Natural killer cell (primary cell): ENCODE data around the gene HYPK. TPM values are rescaled to one million over a fixed set of nuclear protein-coding genes. Genes with fewer than 3 reads are reported as not detected.
"Not testable (repeated sequence)": the region's sequence is repeated elsewhere in the genome, so short reads cannot be mapped to it uniquely, and the experiment has no call there.

Experiments
- ATAC-seq, 3 donors: fragments of 150-1000 bp in 2 of 3; fragments of 200-7000 bp in 1 of 3; cut with Tn5 transposase; 1 replicate in 1 of 3; 2 replicates in 2 of 3; pipeline ENCODE4 v1.10.0; 2021; ENCODE audit warnings: mild to moderate bottlenecking in 2 of 3, moderate library complexity in 2 of 3
- DNase-seq, 2 donors: peaks; one replicate each; pipeline versions ENCODE4 v3.0.0 to v3.0.0-alpha.2; 2013 to 2021; ENCODE audit warnings: mixed read lengths in 1 of 2
- H3K27ac ChIP-seq: one replicate; pipeline ENCODE4 v1.5.1; 2013; ENCODE audit warnings: mild to moderate bottlenecking, low read length
- H3K27me3 ChIP-seq: one replicate; pipeline ENCODE4 v1.6.1; 2013; ENCODE audit warnings: low read length; ENCODE audit not compliant: control insufficient read depth, insufficient read depth
- H3K36me3 ChIP-seq: one replicate; pipeline ENCODE4 v1.6.1; 2013; ENCODE audit warnings: low read length; ENCODE audit not compliant: control insufficient read depth, insufficient read depth
- H3K4me1 ChIP-seq: one replicate; pipeline ENCODE4 v1.6.1; 2013; ENCODE audit warnings: low read length; ENCODE audit not compliant: control insufficient read depth, insufficient read depth
- H3K4me3 ChIP-seq: one replicate; pipeline ENCODE4 v1.5.1; 2013; ENCODE audit warnings: low read length
- H3K9me3 ChIP-seq: one replicate; pipeline ENCODE4 v1.6.1; 2013; ENCODE audit warnings: low read length; ENCODE audit not compliant: control insufficient read depth, insufficient read depth
- H3K27ac Mint-ChIP-seq, 2 donors: one replicate each; pipeline ENCODE4 v1.8.0; 2022; ENCODE audit warnings: mild to moderate bottlenecking in 2 of 2, mixed read lengths in 2 of 2, moderate library complexity in 1 of 2
- H3K27me3 Mint-ChIP-seq, 2 donors: one replicate each; pipeline ENCODE4 v1.8.0; 2022; ENCODE audit warnings: low read depth in 2 of 2, mixed read lengths in 2 of 2
- H3K36me3 Mint-ChIP-seq: one replicate; pipeline ENCODE4 v1.8.0; 2022; ENCODE audit warnings: mixed read lengths
- H3K4me1 Mint-ChIP-seq, 2 donors: one replicate each; pipeline ENCODE4 v1.8.0; 2022; ENCODE audit warnings: mixed read lengths in 2 of 2
- H3K4me3 Mint-ChIP-seq: one replicate; pipeline ENCODE4 v1.8.0; 2022; ENCODE audit warnings: mild to moderate bottlenecking, moderate library complexity, mixed read lengths
- H3K9me3 Mint-ChIP-seq, 2 donors: one replicate each; pipeline ENCODE4 v1.8.0; 2022; ENCODE audit warnings: mixed read lengths in 2 of 2
- CTCF ChIP-seq: fragments of 200-600 bp; IDR thresholded peaks from one replicate; pipeline ENCODE4 v1.8.0; 2022; ENCODE audit warnings: antibody characterized with exemption
- WGBS: methylation state at CpG from one replicate; pipeline ENCODE4 v1.1.7; 2013; ENCODE audit warnings: missing lambda C conversion rate; ENCODE audit not compliant: insufficient coverage; 5-methylcytosine and 5-hydroxymethylcytosine counted together
- intact Hi-C: fragments of 100-400 bp; cut with micrococcal nuclease; formaldehyde crosslinking; loops from one replicate; pipeline ENCODE4 v1.14.2; 2022
- total RNA-seq, 4 donors: library from RNA; stranded (reverse); fragments of 120-200 nt in 1 of 4; gene quantifications; one replicate each; pipeline versions ENCODE4 v1.2.3 to v1.2.4, GENCODE V29; 2013 to 2022

The HYPK gene
- total RNA-seq, 3 donors from 2014 or later (not counting 1 experiment from before 2014, with no cell fraction given): 19.8 to 29.3 (median 25.8) TPM

DNA sequence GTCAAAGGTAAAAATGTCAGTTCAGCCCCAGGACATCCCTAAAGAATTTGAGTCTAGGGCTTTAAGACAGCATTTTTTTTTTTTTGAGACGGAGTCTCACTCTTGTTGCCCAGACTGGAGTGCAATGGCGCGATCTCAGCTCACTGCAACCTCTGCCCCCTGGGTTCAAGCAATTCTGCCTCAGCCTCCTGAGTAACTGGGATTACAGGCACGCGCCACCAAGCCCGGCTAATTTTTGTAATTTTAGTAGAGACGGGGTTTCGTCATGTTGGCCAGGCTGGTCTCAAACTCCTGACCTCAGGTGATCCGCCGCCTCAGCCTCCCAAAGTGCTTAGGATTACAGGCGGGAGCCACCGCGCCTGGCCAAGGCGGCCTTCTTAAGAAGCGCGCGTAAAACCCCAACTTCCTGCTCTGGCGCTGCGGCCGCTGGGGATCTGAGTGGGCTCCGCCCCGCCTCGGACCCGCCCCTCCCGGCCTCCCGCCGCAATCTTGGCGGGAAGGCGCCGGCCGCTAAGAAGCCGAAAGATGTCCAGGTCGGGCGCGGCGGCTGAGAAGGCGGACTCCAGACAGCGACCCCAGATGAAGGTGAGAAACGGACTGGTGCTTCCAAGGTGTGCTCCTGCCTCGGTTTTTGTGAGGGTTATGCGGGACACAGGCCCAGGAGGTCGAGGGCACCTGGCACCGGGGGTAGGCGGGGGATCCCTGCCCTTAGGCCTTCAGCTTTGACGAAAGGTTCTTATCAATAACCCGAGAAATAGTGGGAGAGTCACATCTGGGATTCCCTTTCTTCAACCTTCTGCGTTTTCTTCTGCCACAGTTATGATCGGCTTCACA, 26.3 kb downstream of the HYPK start, which contains the start of gene WDR76:
WDR76 (plus strand) TSS at position 495 of the 834 bp plus-strand sequence; CDS start at position 526, 31 bp downstream.
- H3K27me3 Mint-ChIP-seq: no peaks in the 10 kb centered on the region
- Histone ChIP-seq H3K27me3 (no peaks in the 10 kb centered on the region), H3K9me3 (no peaks in the 10 kb centered on the region), H3K36me3 (peaks cover 3% of the 10 kb centered on the region), H3K4me3 (peak within 1 kb of the TSS; percentile 58), H3K27ac (peak within 1 kb of the TSS; percentile 85), H3K4me1 (peaks cover 34% of the 10 kb centered on the region)
- peak; percentile 67 to 76 (median 70) for ATAC-seq
- DNase-seq: peak; percentile 68 to 85
- 7% methylated on average over 47 of the region's 48 CpGs for WGBS
- intact Hi-C loops: no loop called here
- TF ChIP-seq CTCF: no peak
- H3K36me3 Mint-ChIP-seq: no peaks in the 10 kb centered on the region
- H3K4me1 Mint-ChIP-seq: peaks cover 33 to 41% of the 10 kb centered on the region in 2 donors
- no peaks in the 10 kb centered on the region for H3K9me3 Mint-ChIP-seq
- peak within 1 kb of the TSS; percentile 90 for H3K4me3 Mint-ChIP-seq
- peak within 1 kb of the TSS; percentile 86 to 99 for H3K27ac Mint-ChIP-seq

GRCh38 chr15:43828061-43828657, 27.8 kb downstream of the HYPK start:
- no peaks in the 10 kb centered on the region for H3K27me3 Mint-ChIP-seq
- no peak for TF ChIP-seq CTCF
- ATAC-seq (no peak), DNase-seq (peak in 1 of 2 donors; percentile 52)
- peak overlapping the region; percentile 86 to 99 for H3K27ac Mint-ChIP-seq
- Histone ChIP-seq H3K27ac (peak overlapping the region; percentile 85), H3K27me3 (no peaks in the 10 kb centered on the region), H3K36me3 (no peaks in the 10 kb centered on the region), H3K4me1 (peaks cover 37% of the 10 kb centered on the region), H3K4me3 (no peak overlapping the region), H3K9me3 (no peaks in the 10 kb centered on the region)
- 23% methylated on average over 2 of the region's 6 CpGs for WGBS
- H3K4me1 Mint-ChIP-seq: peaks cover 30 to 44% of the 10 kb centered on the region in 2 donors
- no peaks in the 10 kb centered on the region for H3K36me3 Mint-ChIP-seq
- intact Hi-C loops: no loop called here
- peak overlapping the region; percentile 90 for H3K4me3 Mint-ChIP-seq
- no peaks in the 10 kb centered on the region for H3K9me3 Mint-ChIP-seq

DNA sequence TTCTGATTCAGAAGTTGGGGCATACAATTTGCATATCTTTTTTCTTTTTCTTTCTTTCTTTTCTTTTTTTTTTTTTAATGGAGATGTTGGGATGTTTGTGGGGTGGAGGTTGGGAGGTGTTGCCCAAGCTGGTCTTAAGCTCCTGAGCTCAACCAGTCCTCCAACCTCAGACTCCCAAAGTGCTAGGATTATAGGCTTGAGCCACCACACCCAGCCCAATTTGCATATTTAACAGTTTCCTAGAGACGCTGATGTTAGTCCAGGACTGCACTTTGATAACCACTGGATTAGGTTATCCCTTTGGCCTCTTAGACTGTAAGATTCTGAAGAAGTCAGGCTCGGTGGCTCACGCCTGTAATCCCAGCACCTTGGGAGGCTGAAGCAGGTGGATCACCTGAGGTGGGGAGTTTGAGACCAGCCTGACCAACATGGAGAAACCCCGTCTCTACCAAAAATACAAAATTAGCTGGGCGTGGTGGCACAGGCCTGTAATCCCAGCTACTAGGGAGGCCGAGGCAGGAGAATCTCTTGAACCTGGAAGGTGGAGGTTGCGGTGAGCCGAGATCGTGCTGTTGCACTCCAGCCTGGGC, 29.6 kb downstream of the HYPK start:
- H3K9me3 Mint-ChIP-seq, ATAC-seq: not testable (repeated sequence)

DNA sequence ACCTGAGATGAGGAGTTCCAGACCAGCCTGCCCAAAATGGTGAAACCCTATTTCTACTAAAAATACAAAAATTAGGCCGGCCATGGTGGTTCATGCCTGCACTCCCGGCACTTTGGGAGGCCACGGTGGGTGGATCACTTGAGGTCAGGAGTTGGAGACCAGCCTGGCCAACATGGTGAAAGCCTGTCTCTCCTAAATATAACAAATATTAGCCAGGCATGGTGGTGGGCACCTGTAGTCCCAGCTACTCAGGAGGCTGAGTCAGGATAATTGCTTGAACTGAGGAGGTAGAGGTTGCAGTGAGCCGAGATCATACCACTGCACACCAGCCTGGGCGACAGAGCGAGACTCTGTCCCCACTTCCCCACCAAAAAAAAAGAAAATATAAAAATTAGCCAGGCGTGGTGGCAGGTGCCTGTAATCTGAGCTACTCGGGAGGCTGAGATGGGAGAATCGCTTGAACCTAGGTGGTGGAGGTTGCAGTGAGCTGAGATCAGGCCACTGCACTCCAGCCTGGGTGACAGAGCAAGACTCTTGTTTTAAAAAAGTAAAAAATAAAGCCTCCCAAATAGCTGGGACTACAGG, 30.4 kb downstream of the HYPK start:
- H3K4me3 Mint-ChIP-seq, H3K27me3 ChIP-seq, H3K9me3 ChIP-seq, H3K27me3 Mint-ChIP-seq, H3K36me3 Mint-ChIP-seq, H3K36me3 ChIP-seq, H3K4me3 ChIP-seq, H3K27ac ChIP-seq, H3K9me3 Mint-ChIP-seq, intact Hi-C loops, H3K27ac Mint-ChIP-seq, DNase-seq, ATAC-seq: not testable (repeated sequence)
- H3K4me1 ChIP-seq: peaks cover 21% of the 10 kb centered on the region
- H3K4me1 Mint-ChIP-seq: peaks cover 20 to 35% of the 10 kb centered on the region in 2 donors
- 84% methylated on average over 9 of the region's 9 CpGs for WGBS

More for the DNA sequence above, 29.6 kb downstream of the HYPK start:
- DNase-seq, H3K4me3 ChIP-seq, H3K4me3 Mint-ChIP-seq, intact Hi-C loops, H3K27ac ChIP-seq, H3K36me3 ChIP-seq, H3K27me3 Mint-ChIP-seq, H3K27me3 ChIP-seq, H3K36me3 Mint-ChIP-seq, H3K9me3 ChIP-seq: not testable (repeated sequence)
- peaks cover 26% of the 10 kb centered on the region for H3K4me1 ChIP-seq
- peaks cover 21 to 35% of the 10 kb centered on the region in 2 donors for H3K4me1 Mint-ChIP-seq
- H3K27ac Mint-ChIP-seq: peak overlapping the region in 1 of 2 donors; percentile 11
- whole genome bisulfite sequencing: 96% methylated on average over 8 of the region's 9 CpGs

DNA sequence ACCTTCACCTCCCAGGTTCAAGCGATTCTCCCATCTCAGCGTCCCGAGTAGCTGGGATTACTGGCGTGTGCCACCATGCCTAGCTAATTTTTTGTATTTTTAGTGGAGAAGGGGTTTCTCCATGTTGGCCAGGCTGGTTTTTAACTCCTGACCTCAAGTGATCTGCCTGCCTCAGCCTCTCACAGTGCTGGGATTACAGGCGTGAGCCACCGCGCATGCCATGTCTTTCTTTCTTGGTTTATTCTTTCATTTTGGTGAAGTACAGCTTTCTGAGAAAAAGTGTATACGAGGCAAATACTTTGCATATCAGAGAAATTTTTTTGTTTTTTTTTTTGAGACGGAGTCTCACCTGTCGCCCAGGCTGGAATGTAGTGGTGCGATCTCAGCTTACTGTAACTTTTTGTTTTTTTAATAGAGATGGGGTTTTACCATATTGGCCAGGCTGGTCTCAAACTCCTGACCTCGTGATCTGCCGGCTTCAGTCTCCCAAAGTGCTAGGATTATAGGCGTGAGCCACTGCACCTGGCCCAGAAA, 31.2 kb downstream of the HYPK start:
- H3K36me3 ChIP-seq, DNase-seq, H3K36me3 Mint-ChIP-seq, H3K9me3 ChIP-seq, intact Hi-C loops, H3K27me3 Mint-ChIP-seq, H3K9me3 Mint-ChIP-seq, H3K4me3 ChIP-seq, ATAC-seq, H3K4me3 Mint-ChIP-seq, H3K27ac ChIP-seq, H3K27me3 ChIP-seq: not testable (repeated sequence)
- H3K4me1 Mint-ChIP-seq: peaks cover 20 to 29% of the 10 kb centered on the region in 2 donors
- WGBS: 96% methylated on average over 14 of the region's 14 CpGs
- H3K27ac Mint-ChIP-seq: peak overlapping the region; percentile 8 to 36
- peaks cover 13% of the 10 kb centered on the region for H3K4me1 ChIP-seq

DNA sequence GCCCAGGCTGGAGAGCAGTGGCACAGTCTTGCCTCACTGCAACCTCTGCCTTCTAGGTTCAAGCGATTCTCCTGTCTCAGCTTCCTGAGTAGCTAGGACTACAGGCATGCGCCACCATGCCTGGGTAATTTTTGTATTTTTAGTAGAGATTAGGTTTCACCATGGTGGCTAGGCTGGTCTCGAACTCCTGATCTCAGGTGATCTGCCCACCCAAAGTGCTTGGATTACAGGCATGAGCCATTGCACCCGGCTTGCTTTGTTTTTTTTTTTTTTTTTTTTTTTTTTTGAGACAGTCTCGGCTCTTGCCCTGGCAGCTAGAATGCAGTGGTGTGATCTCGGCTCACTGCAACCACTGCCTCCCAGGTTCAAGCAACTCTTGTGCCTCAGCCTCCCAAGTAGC, 32.1 kb downstream of the HYPK start:
- ATAC-seq, H3K4me3 Mint-ChIP-seq: not testable (repeated sequence)

More for the DNA sequence above, 32.1 kb downstream of the HYPK start:
- H3K4me3 ChIP-seq, H3K9me3 ChIP-seq, H3K27ac ChIP-seq, H3K36me3 Mint-ChIP-seq, H3K4me1 ChIP-seq, H3K36me3 ChIP-seq, intact Hi-C loops, H3K9me3 Mint-ChIP-seq, DNase-seq, H3K27me3 Mint-ChIP-seq, H3K27me3 ChIP-seq: not testable (repeated sequence)
- 92% methylated on average over 6 of the region's 6 CpGs for WGBS
- H3K4me1 Mint-ChIP-seq: peaks cover 12 to 20% of the 10 kb centered on the region in 2 donors
- peak overlapping the region in 1 of 2 donors; percentile 8 for H3K27ac Mint-ChIP-seq
